ENCODE data around the gene SPAG17. TPM values are rescaled to one million over a fixed set of nuclear protein-coding genes. Genes with fewer than 3 reads are reported as not detected.

SPAG17 gene
- total RNA-seq, 1 experiment from 2014 or later = 0.52 TPM

DNA sequence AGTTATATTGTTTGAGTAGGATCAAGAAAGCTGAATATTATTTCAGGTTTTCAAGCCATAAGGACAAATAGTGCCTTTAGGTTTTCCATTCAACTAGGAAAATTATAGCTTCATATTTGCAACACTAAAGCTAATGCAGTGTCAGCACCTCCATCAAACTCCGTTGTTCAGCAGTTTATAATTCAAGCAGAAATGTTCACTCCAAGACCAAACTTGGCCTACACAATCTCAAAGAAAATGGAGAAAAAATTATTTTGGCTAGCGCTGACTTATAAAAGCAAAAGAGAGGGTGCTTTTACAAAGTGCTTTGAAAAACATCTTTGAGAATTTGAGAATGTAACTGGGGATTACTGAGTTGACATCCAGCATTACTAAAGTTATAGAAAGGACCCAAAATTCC lies 1.4 kb downstream of the SPAG17 start:
- Mint-ChIP-seq H3K27me3 (ENCODE audit: low read depth) (no peaks in the 10 kb centered on the region; the same call in 1 of the 2 replicates), H3K27ac (no peak overlapping the region), H3K4me3 (no peak overlapping the region), H3K9me3 (peaks cover 9% of the 10 kb centered on the region), H3K4me1 (peaks cover 31% of the 10 kb centered on the region), H3K36me3 (peaks cover 8% of the 10 kb centered on the region; the same call in 1 of the 2 replicates)
- no peak for TF ChIP-seq ATF3 (CRISPR knock-in tag; conservative IDR thresholded peaks at IDR 0.05)
- TF ChIP-seq ZNF425 (CRISPR knock-in tag; conservative IDR thresholded peaks at IDR 0.05) = no peak
- CTCF ChIA-PET = no interaction called here
- no peak for ATAC-seq
- POLR2A ChIA-PET = no interaction called here
- DNase-seq (ENCODE audit: low spot score) = no peak

GRCh38 chr1:118177998-118178397 lies 7.0 kb downstream of the SPAG17 start:
- ChIA-PET CTCF (no interaction called here), POLR2A (no interaction called here)
- ATAC-seq = no peak
- no peaks in the 10 kb centered on the region for H3K4me1 Mint-ChIP-seq
- no peak for DNase-seq (ENCODE audit: low spot score)
- H3K27ac Mint-ChIP-seq = no peak overlapping the region
- peaks cover 4% of the 10 kb centered on the region; the same call in 1 of the 2 replicates for H3K36me3 Mint-ChIP-seq
- no peak overlapping the region for H3K4me3 Mint-ChIP-seq
- peaks cover 27% of the 10 kb centered on the region for H3K9me3 Mint-ChIP-seq
- H3K27me3 Mint-ChIP-seq (ENCODE audit: low read depth) = no peaks in the 10 kb centered on the region
- TF ChIP-seq GRHL2 (CRISPR knock-in tag; IDR thresholded peaks at IDR 0.05; ENCODE audit: insufficient replicate concordance, severe bottlenecking) (no peak), JAZF1 (CRISPR knock-in tag; IDR thresholded peaks at IDR 0.05) (no peak), CREM (CRISPR knock-in tag; IDR thresholded peaks at IDR 0.05) (no peak), TEAD1 (CRISPR knock-in tag; IDR thresholded peaks at IDR 0.05) (no peak), ZNF671 (CRISPR knock-in tag; IDR thresholded peaks at IDR 0.05) (no peak), ZNF138 (CRISPR knock-in tag; conservative IDR thresholded peaks at IDR 0.05) (no peak), TEAD4 (CRISPR knock-in tag; IDR thresholded peaks at IDR 0.05) (no peak), KAT7 (CRISPR knock-in tag; IDR thresholded peaks at IDR 0.05; ENCODE audit: borderline replicate concordance) (no peak), MAX (CRISPR knock-in tag; IDR thresholded peaks at IDR 0.05) (no peak), ZMAT4 (CRISPR knock-in tag; IDR thresholded peaks at IDR 0.05) (no peak), ZNF263 (CRISPR knock-in tag; IDR thresholded peaks at IDR 0.05; ENCODE audit: low read depth) (no peak), MLX (CRISPR knock-in tag; IDR thresholded peaks at IDR 0.05) (no peak), RELA (CRISPR knock-in tag; IDR thresholded peaks at IDR 0.05; ENCODE audit: borderline replicate concordance) (no peak), ZNF281 (CRISPR knock-in tag; IDR thresholded peaks at IDR 0.05) (no peak), IRF2 (CRISPR knock-in tag; IDR thresholded peaks at IDR 0.05; ENCODE audit: borderline replicate concordance, low read depth) (no peak)
- TF ChIP-seq, protein P1, sequence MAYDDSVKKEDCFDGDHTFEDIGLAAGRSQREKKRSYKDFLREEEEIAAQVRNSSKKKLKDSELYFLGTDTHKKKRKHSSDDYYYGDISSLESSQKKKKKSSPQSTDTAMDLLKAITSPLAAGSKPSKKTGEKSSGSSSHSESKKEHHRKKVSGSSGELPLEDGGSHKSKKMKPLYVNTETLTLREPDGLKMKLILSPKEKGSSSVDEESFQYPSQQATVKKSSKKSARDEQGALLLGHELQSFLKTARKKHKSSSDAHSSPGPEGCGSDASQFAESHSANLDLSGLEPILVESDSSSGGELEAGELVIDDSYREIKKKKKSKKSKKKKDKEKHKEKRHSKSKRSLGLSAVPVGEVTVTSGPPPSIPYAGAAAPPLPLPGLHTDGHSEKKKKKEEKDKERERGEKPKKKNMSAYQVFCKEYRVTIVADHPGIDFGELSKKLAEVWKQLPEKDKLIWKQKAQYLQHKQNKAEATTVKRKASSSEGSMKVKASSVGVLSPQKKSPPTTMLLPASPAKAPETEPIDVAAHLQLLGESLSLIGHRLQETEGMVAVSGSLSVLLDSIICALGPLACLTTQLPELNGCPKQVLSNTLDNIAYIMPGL (CRISPR knock-in tag; IDR thresholded peaks at IDR 0.05) = no peak
- TF ChIP-seq, protein P2, sequence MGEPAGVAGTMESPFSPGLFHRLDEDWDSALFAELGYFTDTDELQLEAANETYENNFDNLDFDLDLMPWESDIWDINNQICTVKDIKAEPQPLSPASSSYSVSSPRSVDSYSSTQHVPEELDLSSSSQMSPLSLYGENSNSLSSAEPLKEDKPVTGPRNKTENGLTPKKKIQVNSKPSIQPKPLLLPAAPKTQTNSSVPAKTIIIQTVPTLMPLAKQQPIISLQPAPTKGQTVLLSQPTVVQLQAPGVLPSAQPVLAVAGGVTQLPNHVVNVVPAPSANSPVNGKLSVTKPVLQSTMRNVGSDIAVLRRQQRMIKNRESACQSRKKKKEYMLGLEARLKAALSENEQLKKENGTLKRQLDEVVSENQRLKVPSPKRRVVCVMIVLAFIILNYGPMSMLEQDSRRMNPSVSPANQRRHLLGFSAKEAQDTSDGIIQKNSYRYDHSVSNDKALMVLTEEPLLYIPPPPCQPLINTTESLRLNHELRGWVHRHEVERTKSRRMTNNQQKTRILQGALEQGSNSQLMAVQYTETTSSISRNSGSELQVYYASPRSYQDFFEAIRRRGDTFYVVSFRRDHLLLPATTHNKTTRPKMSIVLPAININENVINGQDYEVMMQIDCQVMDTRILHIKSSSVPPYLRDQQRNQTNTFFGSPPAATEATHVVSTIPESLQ (CRISPR knock-in tag; IDR thresholded peaks at IDR 0.05) = no peak
- TF ChIP-seq, protein P3, sequence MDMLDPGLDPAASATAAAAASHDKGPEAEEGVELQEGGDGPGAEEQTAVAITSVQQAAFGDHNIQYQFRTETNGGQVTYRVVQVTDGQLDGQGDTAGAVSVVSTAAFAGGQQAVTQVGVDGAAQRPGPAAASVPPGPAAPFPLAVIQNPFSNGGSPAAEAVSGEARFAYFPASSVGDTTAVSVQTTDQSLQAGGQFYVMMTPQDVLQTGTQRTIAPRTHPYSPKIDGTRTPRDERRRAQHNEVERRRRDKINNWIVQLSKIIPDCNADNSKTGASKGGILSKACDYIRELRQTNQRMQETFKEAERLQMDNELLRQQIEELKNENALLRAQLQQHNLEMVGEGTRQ (CRISPR knock-in tag; IDR thresholded peaks at IDR 0.05) = no peak

Data from WTC11 (cell line).